Activated CD8-positive, alpha-beta memory T cell treated with anti-CD3 and anti-CD28 coated beads, Interleukin-2, amount 50 U/mL, for 1 hour (primary cell): ENCODE results near the gene GOLPH3L.
"Not testable (repeated sequence)": the region's sequence is repeated elsewhere in the genome, so short reads cannot be mapped to it uniquely, and the experiment has no call there.

Source experiments
- DNase-seq: peaks from one replicate; pipeline ENCODE4 v3.0.0-alpha.2; 2020; ENCODE audit errors: extremely low read depth

GOLPH3L gene

GRCh38 chr1:150696995-150697927 is at the start of gene GOLPH3L:
GOLPH3L (minus strand) TSS chr1:150697154; CDS start chr1:150694838, 2,316 bp downstream.
- DNase-seq: peak; percentile 81

GRCh38 chr1:150730130-150730721 is 33.3 kb upstream of the GOLPH3L start:
- no peak for DNase-seq

DNA sequence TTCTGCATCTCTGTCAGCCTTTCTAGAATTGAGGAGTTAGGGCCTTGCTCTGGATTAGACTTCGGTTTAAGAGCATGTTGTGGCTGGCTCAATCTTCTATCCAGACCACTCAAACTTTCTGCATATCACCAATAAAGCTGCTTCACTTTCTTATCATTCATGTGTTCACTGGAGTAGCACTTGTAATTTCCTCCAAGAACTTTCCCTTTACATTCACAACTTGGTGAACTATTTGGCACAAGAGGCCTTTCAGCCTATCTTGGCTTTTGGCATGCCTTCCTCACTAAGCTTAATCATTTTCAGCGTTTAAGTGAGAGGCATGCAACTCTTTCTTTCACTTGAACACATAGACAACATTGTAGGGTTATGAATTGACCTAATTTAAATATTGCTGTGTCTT is 27.4 kb upstream of the GOLPH3L start:
- no peak for DNase-seq

- no peak for DNase-seq
Observed at GRCh38 chr1:150720703-150721102, 23.7 kb upstream of the GOLPH3L start, which contains the start of gene HORMAD1. HORMAD1 (minus strand) TSS chr1:150720895; CDS start chr1:150719505, 1,390 bp downstream.

DNA sequence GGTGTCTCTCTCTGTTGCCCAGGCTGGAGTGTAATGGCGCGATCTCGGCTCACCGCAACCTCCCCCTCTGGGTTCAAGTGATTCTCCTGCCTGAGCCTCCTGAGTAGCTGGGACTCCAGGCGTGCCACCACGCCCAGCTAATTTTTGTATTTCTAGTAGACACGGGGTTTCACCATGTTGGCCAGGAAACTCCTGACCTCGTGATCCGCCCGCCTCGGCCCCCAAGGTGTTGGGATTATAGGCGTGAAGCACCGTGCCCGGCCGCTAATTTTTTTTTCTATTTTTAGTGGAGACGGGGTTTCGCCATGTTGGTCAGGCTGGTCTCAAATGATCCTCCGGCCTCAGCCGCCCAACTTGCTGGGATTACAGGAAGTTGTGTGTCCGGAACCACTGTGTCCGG is 23.1 kb upstream of the GOLPH3L start:
- no peak for DNase-seq

DNA sequence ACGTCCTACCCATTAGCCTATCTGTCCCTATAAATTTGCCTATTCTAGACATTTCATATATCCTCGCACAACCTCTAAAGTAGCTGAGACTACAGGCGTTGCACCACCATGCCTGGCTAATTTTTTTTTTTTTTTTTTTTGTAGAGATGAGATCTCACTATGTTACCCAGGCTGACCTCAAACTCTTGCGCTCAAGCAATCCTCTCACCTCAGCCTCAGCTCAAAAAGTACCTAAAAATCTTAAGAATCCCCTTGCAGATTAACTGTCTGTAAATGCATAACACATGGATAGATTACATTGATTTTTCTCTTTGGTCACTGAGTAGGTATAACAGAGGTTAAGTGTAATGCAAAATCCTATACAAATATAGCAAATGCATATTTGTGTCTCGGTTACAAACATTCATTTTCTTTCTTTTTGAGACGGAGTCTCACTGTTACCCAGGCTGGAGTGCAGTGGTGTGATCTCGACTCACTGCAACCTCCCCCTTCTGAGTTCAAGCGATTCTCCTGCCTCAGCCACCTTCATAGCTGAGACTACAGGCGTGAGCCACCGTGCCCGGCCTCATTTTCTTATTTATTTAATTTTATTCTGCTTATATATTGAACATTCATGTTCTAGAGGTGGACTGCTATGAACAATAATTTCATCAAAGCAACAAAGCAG is 21.4 kb upstream of the GOLPH3L start:
- no peak for DNase-seq

DNA sequence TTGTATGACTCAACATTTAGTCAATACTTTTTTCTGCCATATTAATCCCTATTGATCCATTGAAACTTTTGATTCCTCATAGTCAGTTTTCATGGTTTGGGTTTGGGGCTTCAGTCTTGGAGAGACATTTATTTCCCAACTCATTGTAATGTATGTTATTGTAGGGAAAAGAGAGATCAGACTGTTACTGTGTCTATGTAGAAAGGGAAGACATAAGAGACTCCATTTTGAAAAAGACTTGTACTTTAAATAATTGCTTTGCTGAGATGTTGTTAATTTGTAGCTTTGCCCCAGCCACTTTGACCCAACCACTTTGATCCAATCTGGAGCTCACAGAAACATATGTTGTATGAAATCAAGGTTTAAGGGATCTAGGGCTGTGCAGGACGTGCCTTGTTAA is 12.1 kb upstream of the GOLPH3L start:
- DNase-seq: not testable (repeated sequence)

- no peak for DNase-seq
Observed at GRCh38 chr1:150708595-150708994, 11.6 kb upstream of the GOLPH3L start.

DNA sequence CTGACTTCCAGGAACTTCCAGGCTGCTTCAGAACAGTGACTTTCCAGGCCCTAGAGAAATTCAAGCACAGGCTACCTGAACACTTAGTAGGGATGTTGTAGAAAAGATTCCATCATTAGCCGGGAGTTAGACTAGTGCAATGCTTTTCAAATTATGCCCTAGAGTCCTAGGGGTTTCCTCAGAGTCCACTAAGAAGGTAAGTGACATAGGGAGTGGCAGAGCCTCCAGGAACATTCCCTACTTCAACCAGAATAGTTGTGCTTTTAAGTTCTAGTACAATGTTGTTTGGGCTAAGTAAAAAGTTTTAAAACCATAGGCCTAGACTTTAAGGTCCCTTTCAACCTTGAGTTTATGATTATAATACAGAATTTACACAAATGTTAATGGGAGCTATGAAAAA is 9.1 kb upstream of the GOLPH3L start:
- no peak for DNase-seq

GRCh38 chr1:150703427-150703826 is 6.5 kb upstream of the GOLPH3L start:
- no peak for DNase-seq

GRCh38 chr1:150696590-150696989 is 364 bp downstream of the GOLPH3L start:
- DNase-seq: no peak

GRCh38 chr1:150696162-150696561 is 792 bp downstream of the GOLPH3L start:
- no peak for DNase-seq

- no peak for DNase-seq
Observed at GRCh38 chr1:150695561-150695960, 1.4 kb downstream of the GOLPH3L start.

DNA sequence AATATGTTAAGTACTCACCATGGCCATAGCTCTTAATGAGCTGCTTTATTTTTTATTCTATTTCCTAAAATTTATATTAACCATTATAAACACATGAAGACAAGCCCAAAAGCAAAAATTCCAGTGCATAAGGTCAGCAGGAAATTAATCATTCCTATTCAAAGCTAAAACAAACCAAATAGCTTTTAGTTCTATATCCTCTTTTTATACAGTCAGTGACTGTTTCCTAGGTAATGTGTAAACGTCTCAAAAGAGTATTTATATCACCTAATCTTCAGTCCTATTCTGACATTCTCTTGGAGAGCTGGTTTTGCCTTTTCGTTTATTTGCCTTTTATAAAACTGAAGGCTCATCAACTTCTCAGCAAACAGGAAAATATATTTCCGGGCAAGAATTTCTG is 4.2 kb downstream of the GOLPH3L start:
- no peak for DNase-seq

DNA sequence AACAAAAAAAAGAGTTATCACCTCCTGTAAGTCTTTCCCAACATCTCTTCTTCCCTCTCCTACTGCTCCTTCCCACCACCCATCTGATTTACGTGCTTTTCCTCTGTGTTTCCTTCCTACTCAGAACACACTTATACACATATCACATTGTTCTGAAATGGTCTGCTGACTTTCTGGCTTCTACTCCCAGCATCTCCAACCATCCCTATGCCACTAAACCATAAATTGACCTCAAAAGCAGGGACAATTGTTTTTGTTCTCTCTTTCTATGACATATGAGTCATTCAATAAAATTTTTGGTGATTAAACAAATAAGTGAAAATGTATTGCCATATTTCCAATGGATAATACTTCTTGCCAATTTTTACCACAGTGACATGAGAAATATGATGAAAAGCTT is 8.2 kb downstream of the GOLPH3L start:
- no peak for DNase-seq

- no peak for DNase-seq
Observed at GRCh38 chr1:150686275-150686674, 10.7 kb downstream of the GOLPH3L start.

GRCh38 chr1:150683914-150684313 is 13.0 kb downstream of the GOLPH3L start:
- no peak for DNase-seq

DNA sequence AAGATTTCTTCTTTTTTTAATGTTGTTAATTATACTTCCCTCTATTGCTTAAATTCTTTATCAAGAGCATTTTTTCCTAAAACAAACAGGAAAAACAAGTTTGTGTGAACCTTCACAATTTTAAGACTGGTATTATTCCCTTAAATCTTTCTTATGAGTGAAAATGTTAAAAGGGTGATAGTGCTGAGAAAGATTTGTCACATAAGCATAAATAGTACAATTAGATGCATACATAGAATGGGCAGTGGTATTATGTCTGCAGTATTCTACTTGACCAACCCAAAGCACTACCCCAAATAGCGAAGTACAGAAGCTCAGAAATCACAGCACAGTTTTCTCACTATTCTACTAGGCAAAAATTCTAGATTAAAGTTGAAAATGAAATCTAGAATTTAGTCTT is 18.0 kb downstream of the GOLPH3L start:
- no peak for DNase-seq

- no peak for DNase-seq
Observed at GRCh38 chr1:150674881-150675280, 22.1 kb downstream of the GOLPH3L start.

DNA sequence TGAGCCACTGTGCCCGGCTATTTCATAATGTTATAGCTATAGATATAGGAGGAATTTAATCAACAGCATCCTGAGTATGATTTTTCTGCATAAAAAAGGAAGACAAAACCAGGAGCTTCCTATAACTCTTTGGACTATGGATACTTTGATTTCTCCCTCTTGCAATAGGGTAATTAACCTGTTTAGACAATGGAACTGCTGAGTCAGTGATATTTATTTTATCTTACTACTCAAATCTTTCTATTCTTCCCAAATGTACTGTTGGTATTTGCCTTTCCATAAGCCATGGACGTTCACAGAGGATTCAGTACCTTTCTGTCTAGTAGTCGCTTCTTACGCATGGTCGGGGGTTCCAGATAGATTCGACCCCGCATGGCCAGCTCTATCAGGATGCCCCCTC is 33.6 kb downstream of the GOLPH3L start:
- no peak for DNase-seq

DNA sequence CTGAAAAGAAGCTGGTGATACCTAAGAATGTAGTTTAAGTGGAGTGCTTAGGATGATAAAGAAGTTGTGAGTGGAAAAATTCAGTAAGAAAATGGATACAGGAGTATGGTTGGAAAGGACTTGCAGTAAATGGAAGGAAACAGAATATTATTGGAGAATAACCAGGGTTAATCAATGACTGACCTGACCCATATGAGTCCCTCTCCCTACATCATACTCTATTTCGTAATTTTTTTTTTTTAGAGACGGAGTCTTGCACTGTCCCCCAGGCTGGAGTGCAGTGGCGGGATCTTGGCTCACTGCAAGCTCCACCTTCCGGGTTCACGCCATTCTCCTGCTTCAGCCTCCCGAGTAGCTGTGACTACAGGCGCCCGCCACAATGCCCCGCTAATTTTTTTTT is 34.1 kb downstream of the GOLPH3L start:
- DNase-seq: no peak

- no peak for DNase-seq
Observed at GRCh38 chr1:150661156-150661555, 35.8 kb downstream of the GOLPH3L start.

DNA sequence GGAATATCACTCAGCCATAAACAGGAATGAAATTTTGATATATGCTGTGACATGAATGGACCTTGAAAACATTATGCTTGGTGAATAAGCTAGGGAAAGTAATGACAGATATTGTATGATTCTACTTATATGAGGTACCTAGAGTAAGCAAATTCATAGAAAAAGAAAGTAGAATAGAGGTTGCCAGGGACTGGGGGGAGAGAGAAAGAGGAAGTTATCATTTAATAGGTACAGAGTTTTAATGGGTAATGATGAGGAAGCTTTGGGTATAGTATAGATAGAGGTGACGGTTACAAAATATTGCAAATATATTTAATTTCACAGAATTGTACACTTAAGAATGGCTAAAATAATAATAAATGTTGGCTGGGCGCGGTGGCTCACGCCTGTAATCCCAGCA is 36.4 kb downstream of the GOLPH3L start:
- DNase-seq: no peak
